Psoas muscle (tissue), 8 donors: Measurements from ENCODE around the gene RAB3IP. TPM values are rescaled to one million over a fixed set of nuclear protein-coding genes. Genes with fewer than 3 reads are reported as not detected.
"Not testable (repeated sequence)": the region's sequence is repeated elsewhere in the genome, so short reads cannot be mapped to it uniquely, and the experiment has no call there.

Experiments used
- ATAC-seq, 4 donors: fragments of 200-7000 bp; cut with Tn5 transposase; one replicate each; pipeline ENCODE4 v1.9.1; 2020; ENCODE audit warnings: moderate library complexity in 3 of 4, mild to moderate bottlenecking in 2 of 4
- DNase-seq, 2 donors: peaks; one replicate each; pipeline ENCODE4 v3.0.0-alpha.2; 2020
- H3K27ac ChIP-seq: fragments of 200-600 bp; one replicate; pipeline ENCODE4 v1.8.0; 2022
- H3K27me3 ChIP-seq, 3 donors: fragments of 200-600 bp in 1 of 3; one replicate each; pipeline versions ENCODE4 v1.6.1 to v1.8.0; 2013 to 2022; ENCODE audit warnings: low read length in 2 of 3, mild to moderate bottlenecking in 2 of 3, moderate library complexity in 1 of 3; ENCODE audit not compliant: insufficient read depth in 3 of 3
- H3K36me3 ChIP-seq, 2 donors: fragments of 200-600 bp in 1 of 2; one replicate each; pipeline versions ENCODE4 v1.6.1 to v1.8.0; 2013 to 2022; ENCODE audit warnings: low read depth in 1 of 2, mild to moderate bottlenecking in 1 of 2, moderate library complexity in 1 of 2; ENCODE audit not compliant: insufficient read depth in 1 of 2
- H3K4me1 ChIP-seq: fragments of 200-600 bp; one replicate; pipeline ENCODE4 v1.8.0; 2022
- H3K4me3 ChIP-seq: fragments of 200-600 bp; one replicate; pipeline ENCODE4 v1.8.0; 2022; ENCODE audit warnings: mild to moderate bottlenecking
- H3K9me3 ChIP-seq: fragments of 200-600 bp; one replicate; pipeline ENCODE4 v1.8.0; 2022
- WGBS, 3 donors: extraction: QIAGEN DNeasy Blood & Tissue Kit; methylation state at CpG; one replicate each; pipeline versions ENCODE4 v1.1.6 to v1.1.7; 2013; 5-methylcytosine and 5-hydroxymethylcytosine counted together
- intact Hi-C, 2 donors: fragments of 100-400 bp; cut with DNase I; formaldehyde crosslinking; loops; one replicate each; pipeline versions ENCODE4 v1.11.0 to v1.14.2; 2022
- polyA plus RNA-seq, 3 donors: library from polyadenylated mRNA; stranded (reverse); fragments of 200-250 nt; gene quantifications; one replicate each; pipeline ENCODE4 v1.2.3, GENCODE V29; 2013
- total RNA-seq, 4 donors: library from RNA; stranded (reverse); fragmentation: NEBNext Ultra II Directional in 2 of 4; extraction: Animal tissue kit (Norgen Biotek cat#: 25700) in 2 of 4; gene quantifications; one replicate each; pipeline versions ENCODE4 v1.2.1 to v1.2.4, GENCODE V29; 2021 to 2023
- TF ChIP-seq, protein P1 (sequence below): fragments of 200-600 bp; IDR thresholded peaks from one replicate; pipeline ENCODE4 v1.8.0; 2022; ENCODE audit warnings: antibody characterized with exemption
- donor health status: healthy with polysubstance abuse.
- donor health status: DM: no; HTN: no; CAD: no; lungs with moderate emphysema.
- donor health status: Bipolar disorder and iron deficiency.
- donor health status: healthy.
- donor health status: DM: yes; HTN: yes; CAD: no.
- donor health status: DM: no; HTN: no; CAD: no.
- donor health status: DM: no; HTN: no; CAD: no.
- donor health status: DM: yes; HTN: yes; CAD: no.

RAB3IP gene
- total and polyA plus RNA-seq, 7 donors = 11.3 to 38.2 (median 19.3) TPM

- no peaks in the 10 kb centered on the region for H3K27me3 ChIP-seq
- H3K4me1 ChIP-seq = no peaks in the 10 kb centered on the region
- peaks cover 7% of the 10 kb centered on the region for H3K9me3 ChIP-seq
- 88 to 91% (median 90%) methylated on average over 6 of the region's 6 CpGs for WGBS, 3 donors
- TF ChIP-seq, protein P1, sequence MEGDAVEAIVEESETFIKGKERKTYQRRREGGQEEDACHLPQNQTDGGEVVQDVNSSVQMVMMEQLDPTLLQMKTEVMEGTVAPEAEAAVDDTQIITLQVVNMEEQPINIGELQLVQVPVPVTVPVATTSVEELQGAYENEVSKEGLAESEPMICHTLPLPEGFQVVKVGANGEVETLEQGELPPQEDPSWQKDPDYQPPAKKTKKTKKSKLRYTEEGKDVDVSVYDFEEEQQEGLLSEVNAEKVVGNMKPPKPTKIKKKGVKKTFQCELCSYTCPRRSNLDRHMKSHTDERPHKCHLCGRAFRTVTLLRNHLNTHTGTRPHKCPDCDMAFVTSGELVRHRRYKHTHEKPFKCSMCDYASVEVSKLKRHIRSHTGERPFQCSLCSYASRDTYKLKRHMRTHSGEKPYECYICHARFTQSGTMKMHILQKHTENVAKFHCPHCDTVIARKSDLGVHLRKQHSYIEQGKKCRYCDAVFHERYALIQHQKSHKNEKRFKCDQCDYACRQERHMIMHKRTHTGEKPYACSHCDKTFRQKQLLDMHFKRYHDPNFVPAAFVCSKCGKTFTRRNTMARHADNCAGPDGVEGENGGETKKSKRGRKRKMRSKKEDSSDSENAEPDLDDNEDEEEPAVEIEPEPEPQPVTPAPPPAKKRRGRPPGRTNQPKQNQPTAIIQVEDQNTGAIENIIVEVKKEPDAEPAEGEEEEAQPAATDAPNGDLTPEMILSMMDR = no peak
- no peak overlapping the region for H3K4me3 ChIP-seq
- intact Hi-C loops = no loop called here
- no peak for ATAC-seq
- no peak overlapping the region for H3K27ac ChIP-seq
- H3K36me3 ChIP-seq = peaks cover 3 to 26% of the 10 kb centered on the region in 2 donors
- DNase-seq = no peak
Observed at GRCh38 chr12:69756088-69756755, 17.6 kb downstream of the RAB3IP start.

DNA sequence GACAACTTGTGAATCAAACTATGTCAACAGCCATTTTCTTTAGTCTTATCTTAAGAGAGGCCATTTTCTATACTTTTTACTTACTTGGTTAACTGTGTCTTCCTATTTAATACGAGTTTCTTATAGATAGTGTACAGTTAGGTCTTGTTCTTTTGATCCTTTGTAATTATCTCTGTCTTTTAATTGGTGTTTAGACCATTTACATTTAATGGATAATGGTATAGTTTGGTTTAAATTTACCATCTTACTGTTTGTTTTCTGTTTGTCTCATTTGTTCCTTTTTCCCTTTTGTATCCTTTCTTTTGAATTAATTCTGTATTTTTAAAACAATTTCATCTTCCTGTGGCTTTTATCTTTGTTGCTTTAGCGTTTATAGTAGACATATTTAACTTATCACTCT is 19.4 kb downstream of the RAB3IP start:
- Histone ChIP-seq H3K4me3 (no peak overlapping the region), H3K4me1 (no peaks in the 10 kb centered on the region), H3K9me3 (peaks cover 7% of the 10 kb centered on the region), H3K27me3 (no peaks in the 10 kb centered on the region), H3K36me3 (peaks cover 6 to 26% of the 10 kb centered on the region in 2 donors), H3K27ac (no peak overlapping the region)
- TF ChIP-seq, protein P1 = no peak
- intact Hi-C loops = no loop called here
- no peak for ATAC-seq
- WGBS, 3 donors = 77 to 91% (median 84%) methylated on average over 2 of the region's 2 CpGs
- DNase-seq = no peak

DNA sequence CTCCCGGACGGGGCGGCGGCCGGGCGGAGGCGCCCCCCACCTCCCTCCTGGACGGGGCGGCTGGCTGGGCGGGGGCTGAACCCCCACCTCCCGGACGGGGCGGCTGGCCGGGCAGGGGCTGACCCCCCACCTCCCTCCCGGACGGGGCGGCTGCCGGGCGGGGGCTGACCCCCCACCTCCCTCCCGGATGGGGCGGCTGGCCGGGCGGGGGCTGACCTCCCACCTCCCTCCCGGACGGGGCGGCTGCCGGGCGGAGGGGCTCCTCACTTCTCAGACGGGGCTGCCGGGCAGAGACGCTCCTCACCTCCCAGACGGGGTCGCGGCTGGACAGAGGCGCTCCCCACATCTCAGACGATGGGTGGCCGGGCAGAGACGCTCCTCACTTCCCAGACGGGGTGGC is 20.9 kb downstream of the RAB3IP start:
- ATAC-seq = not testable (repeated sequence)
- peaks cover 10% of the 10 kb centered on the region for H3K9me3 ChIP-seq

DNA sequence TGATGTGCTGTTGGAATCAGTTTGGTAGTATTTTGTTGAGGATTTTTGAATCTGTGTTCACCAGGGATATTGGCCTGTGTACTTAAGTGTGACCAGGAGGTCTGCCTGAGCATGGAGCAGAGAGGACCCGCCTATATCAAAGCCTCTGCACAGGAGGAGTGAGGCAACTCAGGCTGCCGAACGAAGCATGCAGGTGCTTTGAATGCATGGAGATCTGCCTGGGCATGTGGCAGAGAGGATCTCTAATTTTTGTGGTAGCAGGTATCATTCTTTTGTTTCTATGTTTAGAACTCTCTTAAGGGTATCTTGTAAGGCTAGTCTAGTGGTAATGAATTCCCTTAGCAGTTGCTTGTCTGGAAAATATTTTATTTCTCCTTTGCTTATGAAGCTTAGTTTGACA is 26.9 kb downstream of the RAB3IP start:
- 93 to 96% (median 94%) methylated on average over 3 of the region's 3 CpGs for whole genome bisulfite sequencing, 3 donors
- Histone ChIP-seq H3K4me3 (no peak overlapping the region), H3K36me3 (peaks cover 0 to 4% of the 10 kb centered on the region in 2 donors), H3K4me1 (no peaks in the 10 kb centered on the region), H3K27me3 (no peaks in the 10 kb centered on the region), H3K27ac (no peak overlapping the region), H3K9me3 (peaks cover 8% of the 10 kb centered on the region)
- TF ChIP-seq, protein P1 = no peak
- ATAC-seq = no peak
- intact Hi-C loops = no loop called here
- DNase-seq = no peak

More for the DNA sequence above, 20.9 kb downstream of the RAB3IP start:
- peaks cover 6 to 26% of the 10 kb centered on the region in 2 donors for H3K36me3 ChIP-seq
- H3K27ac ChIP-seq, H3K27me3 ChIP-seq, H3K4me1 ChIP-seq, DNase-seq, H3K4me3 ChIP-seq, intact Hi-C loops: not testable (repeated sequence)
- 96 to 97% (median 97%) methylated on average over 14 to 39 of the region's 39 CpGs for WGBS, 3 donors

DNA sequence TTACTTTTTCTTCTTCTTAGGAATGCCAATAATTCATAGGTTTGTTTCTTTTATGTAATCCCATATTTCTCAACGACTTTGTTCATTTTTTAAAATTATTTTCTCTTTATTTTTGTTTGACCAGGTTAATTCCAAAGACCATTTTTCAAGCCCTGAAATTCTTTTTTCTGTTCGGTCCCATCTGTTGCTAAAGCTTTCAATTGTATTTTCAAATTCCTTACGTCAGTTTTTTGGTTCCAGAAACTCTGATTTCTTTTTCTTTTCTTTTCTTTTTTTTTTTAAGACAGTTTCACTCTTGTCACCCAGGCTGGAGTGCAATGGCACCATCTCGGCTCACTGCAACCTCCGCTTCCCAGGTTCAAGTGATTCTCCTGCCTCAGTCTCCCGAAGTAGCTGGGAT is 27.6 kb downstream of the RAB3IP start:
- H3K9me3 ChIP-seq = peaks cover 3% of the 10 kb centered on the region
- H3K27me3 ChIP-seq = no peaks in the 10 kb centered on the region
- H3K4me3 ChIP-seq = no peak overlapping the region
- TF ChIP-seq, protein P1 = no peak
- H3K4me1 ChIP-seq = no peaks in the 10 kb centered on the region
- peaks cover 0 to 4% of the 10 kb centered on the region in 2 donors for H3K36me3 ChIP-seq
- intact Hi-C loops = no loop called here
- ATAC-seq (no peak), DNase-seq (no peak)
- WGBS, 3 donors = 93 to 96% (median 94%) methylated on average over 6 of the region's 6 CpGs
- no peak overlapping the region for H3K27ac ChIP-seq
